SIG-M5 (cell line): ENCODE measurements around the gene PIGQ.

Experiments
- DNase-seq: peaks from one replicate; lab custom pipeline; 2025; lab: John Stamatoyannopoulos, UW

PIGQ gene

GRCh38 chr16:606656-607307 is 37.0 kb downstream of the PIGQ start:
- no peak for DNase-seq

- no peak for DNase-seq
Observed at GRCh38 chr16:608019-608418, 38.3 kb downstream of the PIGQ start.

- no peak for DNase-seq
Observed at GRCh38 chr16:609316-609715, 39.5 kb downstream of the PIGQ start.

- DNase-seq = no peak
Observed at GRCh38 chr16:609984-610383, 40.2 kb downstream of the PIGQ start.

- no peak for DNase-seq
Observed at GRCh38 chr16:610513-611381, 41.0 kb downstream of the PIGQ start.

GRCh38 chr16:615122-615521 is 45.4 kb downstream of the PIGQ start:
- DNase-seq = no peak

GRCh38 chr16:616733-617586 is 47.2 kb downstream of the PIGQ start:
- no peak for DNase-seq

- DNase-seq = no peak
Observed at GRCh38 chr16:617855-618254, 48.1 kb downstream of the PIGQ start.

- DNase-seq = no peak
Observed at GRCh38 chr16:619476-620100, 49.8 kb downstream of the PIGQ start.

GRCh38 chr16:620700-621525 is 51.1 kb downstream of the PIGQ start:
- no peak for DNase-seq

GRCh38 chr16:621526-622105 is 51.8 kb downstream of the PIGQ start:
- no peak for DNase-seq

- DNase-seq = no peak
Observed at GRCh38 chr16:622920-623280, 53.1 kb downstream of the PIGQ start.

GRCh38 chr16:624526-625070 is 54.8 kb downstream of the PIGQ start:
- no peak for DNase-seq

GRCh38 chr16:625117-625976 is 55.6 kb downstream of the PIGQ start:
- DNase-seq = no peak

- no peak for DNase-seq
Observed at GRCh38 chr16:625977-626765, 56.4 kb downstream of the PIGQ start.

GRCh38 chr16:626787-627453 is 57.2 kb downstream of the PIGQ start:
- DNase-seq = no peak

GRCh38 chr16:627454-628239 is 57.9 kb downstream of the PIGQ start:
- no peak for DNase-seq
